ENCODE data around the gene TCTN3. TPM values are rescaled to one million over a fixed set of nuclear protein-coding genes. Genes with fewer than 3 reads are reported as not detected.

TCTN3 gene
- total and polyA plus RNA-seq, 10 of the 15 experiments (the other 5 are each of a cell fraction or from before 2014, with no cell fraction given), result 20.0 to 48.7 (median 29.1) TPM

DNA sequence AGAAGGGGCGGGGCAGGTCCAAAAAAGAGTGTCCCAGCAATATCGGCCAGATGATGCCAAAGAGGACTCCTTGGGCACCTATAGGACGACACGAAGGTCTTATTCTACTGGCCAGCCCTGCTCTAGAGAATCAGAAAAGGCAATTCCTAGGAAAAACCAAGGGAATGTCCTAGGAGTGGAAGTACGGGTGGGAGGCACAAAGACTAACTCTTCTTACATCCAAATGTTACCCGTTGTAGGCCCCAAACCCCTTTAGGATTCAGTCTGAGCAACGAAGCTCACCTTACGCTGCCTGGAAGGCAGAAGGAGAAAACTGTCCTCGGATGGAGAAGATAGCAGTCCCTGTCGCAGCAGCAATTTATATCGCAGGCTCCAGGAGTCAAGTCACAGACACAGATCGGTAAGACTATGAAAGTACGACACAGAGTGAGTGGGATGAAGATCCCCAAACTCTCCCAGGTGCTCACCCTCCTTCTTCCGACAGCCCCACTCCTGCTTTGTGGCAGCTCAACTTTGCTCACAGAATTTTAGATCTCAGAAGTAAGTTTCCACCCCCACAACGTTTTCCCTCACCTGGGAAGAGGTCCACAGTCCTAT is 558 bp downstream of the TCTN3 start:
- DNase-seq (ENCODE audit: low read depth, low spot score) (no peak), FAIRE-seq (no peak), ATAC-seq (no peak; the same call in 2 of the 3 replicates)
- intact Hi-C loops (cut with micrococcal nuclease; ENCODE audit: unreplicated experiment) (loop anchor here (10.0 kb wide), 1 partner anchor 292 kb away; no protein-coding TSS in a partner anchor), in situ Hi-C loops (cut with MboI) (loop anchor here (5.0 kb wide), 1 partner anchor 149 kb away; no protein-coding TSS in a partner anchor)
- no peaks in the 10 kb centered on the region for H4K20me1 ChIP-seq (ENCODE audit: control insufficient read depth, insufficient read depth)
- peak overlapping the region; percentile 87 for H3K4me3 ChIP-seq
- ChIA-PET CTCF (interaction anchor here (0.6 to 6.8 kb wide), 90 partner anchors 9 to 647 kb away, joined by 3 to 337 read pairs (median 5); partner anchors contain the start of genes CC2D2B, CCNJ and ENTPD1), RAD21 (ENCODE audit: unreplicated experiment) (interaction anchor here (0.6 to 7.6 kb wide), 72 partner anchors 9 to 625 kb away, joined by 3 to 324 read pairs (median 4); partner anchors contain the start of genes ALDH18A1, ENTPD1 and ZNF518A), POLR2A (interaction anchor here (0.6 to 5.4 kb wide), 17 partner anchors 15 to 578 kb away, joined by 3 to 72 read pairs (median 8); partner anchors contain the start of genes BLNK, CC2D2B and ENTPD1), SMC1A (ENCODE audit: uncharacterized antibody, unreplicated experiment) (interaction anchor here (0.7 to 7.7 kb wide), 68 partner anchors 9 to 600 kb away, joined by 3 to 267 read pairs (median 4); partner anchors contain the start of genes CC2D2B and ENTPD1)
- H3K9me3 ChIP-seq (replicated peaks; ENCODE audit: control insufficient read depth, insufficient read depth, low read length), result no peaks in the 10 kb centered on the region; the same call in 1 of the 3 replicates
- H3K27ac ChIP-seq (ENCODE audit: control insufficient read depth, insufficient read depth), result peak overlapping the region; percentile 79
- 11% methylated on average over 15 of the region's 15 CpGs for WGBS (ENCODE audit: insufficient coverage, insufficient replicate concordance, low lambda C conversion rate, missing lambda C conversion rate)
- H2AFZ ChIP-seq (ENCODE audit: control insufficient read depth, low read depth, low read length), result peak overlapping the region; percentile 85
- no TSS peak for BruUV-seq (replicated peaks)
- peaks cover 13% of the 10 kb centered on the region for H3K4me1 ChIP-seq (ENCODE audit: control insufficient read depth, insufficient read depth, low read length)
- peaks cover 25% of the 10 kb centered on the region for H3K79me2 ChIP-seq (ENCODE audit: control insufficient read depth, insufficient read depth, low read length)
- H3K27me3 ChIP-seq (replicated peaks in 1 of 2; ENCODE audit: control insufficient read depth in 2 of 2, insufficient read depth in 2 of 2, low read length in 1 of 2), result no peaks in the 10 kb centered on the region
- H3K9ac ChIP-seq (ENCODE audit: control insufficient read depth, insufficient read depth, low read length), result peak overlapping the region; percentile 79
- H3K4me2 ChIP-seq (ENCODE audit: control insufficient read depth, insufficient read depth), result peak overlapping the region; percentile 91
- no peak for TF ChIP-seq KDM1A (IDR thresholded peaks at IDR 0.05; ENCODE audit: borderline replicate concordance)
- 0 out of 2 replicates have a peak, but pooled peaks have one; percentile 34 for TF ChIP-seq LARP7 (IDR thresholded peaks at IDR 0.05)
- H3K36me3 ChIP-seq (ENCODE audit: control insufficient read depth in 2 of 2, insufficient read depth in 2 of 2, low read length in 1 of 2), result peaks cover 0 to 6% of the 10 kb centered on the region in 2 experiments; a peak in 2 of 4 replicates

DNA sequence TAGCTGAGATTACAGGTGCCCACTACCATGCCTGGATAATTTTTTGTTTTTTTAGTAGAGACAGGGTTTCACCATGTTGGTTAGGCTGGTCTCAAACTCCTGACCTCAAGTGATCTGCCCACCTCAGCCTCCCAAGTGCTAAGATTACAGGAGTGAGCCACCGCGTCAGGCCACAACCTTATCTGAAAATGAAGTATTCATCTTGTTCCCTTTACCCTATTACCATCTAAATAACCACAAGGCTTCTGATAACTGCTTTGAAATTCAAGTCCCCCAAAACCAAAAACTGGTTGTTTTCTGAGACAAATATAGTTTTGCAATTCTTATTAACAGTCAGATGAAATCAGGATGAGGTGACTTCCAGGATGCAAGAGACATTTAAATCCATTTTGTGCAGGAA is 2.4 kb downstream of the TCTN3 start:
- Histone ChIP-seq H3K36me3 (ENCODE audit: control insufficient read depth in 2 of 2, insufficient read depth in 2 of 2, low read length in 1 of 2) (peaks cover 2 to 15% of the 10 kb centered on the region in 2 experiments), H3K9me3 (replicated peaks; ENCODE audit: control insufficient read depth, insufficient read depth, low read length) (no peaks in the 10 kb centered on the region), H3K4me2 (ENCODE audit: control insufficient read depth, insufficient read depth) (peak overlapping the region; percentile 41), H3K79me2 (ENCODE audit: control insufficient read depth, insufficient read depth, low read length) (peaks cover 25% of the 10 kb centered on the region), H3K4me1 (ENCODE audit: control insufficient read depth, insufficient read depth, low read length) (peaks cover 4% of the 10 kb centered on the region), H2AFZ (ENCODE audit: control insufficient read depth, low read depth, low read length) (no peak overlapping the region), H3K4me3 (0 out of 2 replicates have a peak overlapping the region, but pooled peaks have one; percentile 87), H3K9ac (ENCODE audit: control insufficient read depth, insufficient read depth, low read length) (no peak overlapping the region), H4K20me1 (ENCODE audit: control insufficient read depth, insufficient read depth) (no peaks in the 10 kb centered on the region), H3K27me3 (replicated peaks in 1 of 2; ENCODE audit: control insufficient read depth in 2 of 2, insufficient read depth in 2 of 2, low read length in 1 of 2) (no peaks in the 10 kb centered on the region), H3K27ac (ENCODE audit: control insufficient read depth, insufficient read depth) (no peak overlapping the region)
- no peak for ATAC-seq
- intact Hi-C loops (cut with micrococcal nuclease; ENCODE audit: unreplicated experiment), result loop anchor here (10.0 kb wide), 1 partner anchor 294 kb away; no protein-coding TSS in a partner anchor
- no peak for FAIRE-seq
- ChIA-PET SMC1A (ENCODE audit: uncharacterized antibody, unreplicated experiment) (interaction anchor here (2.3 to 7.7 kb wide), 2 partner anchors 150 to 326 kb away, joined by 4 to 267 read pairs; no protein-coding TSS in a partner anchor), CTCF (interaction anchor here (1.2 to 5.3 kb wide), 3 partner anchors 99 to 173 kb away, joined by 3 to 86 read pairs (median 5); no protein-coding TSS in a partner anchor), RAD21 (ENCODE audit: unreplicated experiment) (interaction anchor here (4.4 to 7.6 kb wide), 2 partner anchors 98 to 151 kb away, joined by 68 to 324 read pairs; no protein-coding TSS in a partner anchor), POLR2A (interaction anchor here (0.6 kb wide), 2 partner anchors 13 to 1104 kb away, joined by 3 read pairs; no protein-coding TSS in a partner anchor)
- in situ Hi-C loops (cut with MboI), result loop anchor here (5.0 kb wide), 1 partner anchor 151 kb away; no protein-coding TSS in a partner anchor
- DNase-seq (ENCODE audit: low read depth, low spot score), result no peak
- no TSS peak for BruUV-seq (replicated peaks)
- WGBS (ENCODE audit: insufficient coverage, insufficient replicate concordance, low lambda C conversion rate, missing lambda C conversion rate), result 93% methylated on average over 2 of the region's 2 CpGs
- no peak for TF ChIP-seq SIX5 (IDR thresholded peaks at IDR 0.05; ENCODE audit: low read depth, low read length, severe bottlenecking)
- TF ChIP-seq, protein P1, sequence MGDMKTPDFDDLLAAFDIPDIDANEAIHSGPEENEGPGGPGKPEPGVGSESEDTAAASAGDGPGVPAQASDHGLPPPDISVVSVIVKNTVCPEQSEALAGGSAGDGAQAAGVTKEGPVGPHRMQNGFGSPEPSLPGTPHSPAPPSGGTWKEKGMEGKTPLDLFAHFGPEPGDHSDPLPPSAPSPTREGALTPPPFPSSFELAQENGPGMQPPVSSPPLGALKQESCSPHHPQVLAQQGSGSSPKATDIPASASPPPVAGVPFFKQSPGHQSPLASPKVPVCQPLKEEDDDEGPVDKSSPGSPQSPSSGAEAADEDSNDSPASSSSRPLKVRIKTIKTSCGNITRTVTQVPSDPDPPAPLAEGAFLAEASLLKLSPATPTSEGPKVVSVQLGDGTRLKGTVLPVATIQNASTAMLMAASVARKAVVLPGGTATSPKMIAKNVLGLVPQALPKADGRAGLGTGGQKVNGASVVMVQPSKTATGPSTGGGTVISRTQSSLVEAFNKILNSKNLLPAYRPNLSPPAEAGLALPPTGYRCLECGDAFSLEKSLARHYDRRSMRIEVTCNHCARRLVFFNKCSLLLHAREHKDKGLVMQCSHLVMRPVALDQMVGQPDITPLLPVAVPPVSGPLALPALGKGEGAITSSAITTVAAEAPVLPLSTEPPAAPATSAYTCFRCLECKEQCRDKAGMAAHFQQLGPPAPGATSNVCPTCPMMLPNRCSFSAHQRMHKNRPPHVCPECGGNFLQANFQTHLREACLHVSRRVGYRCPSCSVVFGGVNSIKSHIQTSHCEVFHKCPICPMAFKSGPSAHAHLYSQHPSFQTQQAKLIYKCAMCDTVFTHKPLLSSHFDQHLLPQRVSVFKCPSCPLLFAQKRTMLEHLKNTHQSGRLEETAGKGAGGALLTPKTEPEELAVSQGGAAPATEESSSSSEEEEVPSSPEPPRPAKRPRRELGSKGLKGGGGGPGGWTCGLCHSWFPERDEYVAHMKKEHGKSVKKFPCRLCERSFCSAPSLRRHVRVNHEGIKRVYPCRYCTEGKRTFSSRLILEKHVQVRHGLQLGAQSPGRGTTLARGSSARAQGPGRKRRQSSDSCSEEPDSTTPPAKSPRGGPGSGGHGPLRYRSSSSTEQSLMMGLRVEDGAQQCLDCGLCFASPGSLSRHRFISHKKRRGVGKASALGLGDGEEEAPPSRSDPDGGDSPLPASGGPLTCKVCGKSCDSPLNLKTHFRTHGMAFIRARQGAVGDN (IDR thresholded peaks at IDR 0.05), result no peak
- TF ChIP-seq, protein P2, sequence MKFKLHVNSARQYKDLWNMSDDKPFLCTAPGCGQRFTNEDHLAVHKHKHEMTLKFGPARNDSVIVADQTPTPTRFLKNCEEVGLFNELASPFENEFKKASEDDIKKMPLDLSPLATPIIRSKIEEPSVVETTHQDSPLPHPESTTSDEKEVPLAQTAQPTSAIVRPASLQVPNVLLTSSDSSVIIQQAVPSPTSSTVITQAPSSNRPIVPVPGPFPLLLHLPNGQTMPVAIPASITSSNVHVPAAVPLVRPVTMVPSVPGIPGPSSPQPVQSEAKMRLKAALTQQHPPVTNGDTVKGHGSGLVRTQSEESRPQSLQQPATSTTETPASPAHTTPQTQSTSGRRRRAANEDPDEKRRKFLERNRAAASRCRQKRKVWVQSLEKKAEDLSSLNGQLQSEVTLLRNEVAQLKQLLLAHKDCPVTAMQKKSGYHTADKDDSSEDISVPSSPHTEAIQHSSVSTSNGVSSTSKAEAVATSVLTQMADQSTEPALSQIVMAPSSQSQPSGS (IDR thresholded peaks at IDR 0.05; ENCODE audit: low read length), result no peak
- no peak for TF ChIP-seq ASH2L (IDR thresholded peaks at IDR 0.05; ENCODE audit: borderline replicate concordance, low read depth)

Data from GM12878 (cell line).